HCT116 (cell line): ENCODE data around the gene MCC. TPM values are rescaled to one million over a fixed set of nuclear protein-coding genes. Genes with fewer than 3 reads are reported as not detected.

ENCODE experiments used
- ATAC-seq: fragments of 200-7000 bp; cut with Tn5 transposase; 2 replicates; pipeline ENCODE4 v1.9.1; 2020; ENCODE audit warnings: mild to moderate bottlenecking, moderate library complexity
- BruUV-seq: library from RNA; stranded (reverse); fragments of 400-500 nt; replicated peaks from 2 replicates; lab custom pipeline; 2021; lab: Mats Ljungman, UMichigan
- CTCF ChIA-PET: fragments of 300-600 bp; sonication (Branson Sonifier 250); formaldehyde crosslinking; loops from one replicate; lab custom pipeline; 2021; ENCODE audit warnings: antibody characterized with exemption; lab: Charles Lee
- POLR2A ChIA-PET: fragments of 300-600, 350-600 bp; sonication (Branson Sonifier 250); formaldehyde crosslinking; loops from one replicate; lab custom pipeline; 2021; ENCODE audit warnings: antibody characterized with exemption; lab: Charles Lee
- RAD21 ChIA-PET, 2 experiments: fragments of 300-600 bp; sonication (Branson Sonifier 250); formaldehyde crosslinking; loops; one replicate each; lab custom pipeline; 2023; ENCODE audit warnings: low total read pairs in 2 of 2; ENCODE audit not compliant: uncharacterized antibody in 2 of 2, unreplicated experiment in 2 of 2, low non-redundant PET in 1 of 2; lab: Charles Lee
- DNase-seq: peaks from one replicate; pipeline ENCODE4 v3.0.0-alpha.2; 2010; ENCODE audit warnings: low read depth, low spot score
- H2AFZ ChIP-seq: fragments of 200-600 bp; shearing (Covaris generic), sonication (generic); 2 replicates; pipeline ENCODE4 v1.6.1; 2017; ENCODE audit warnings: low read depth, mixed run types, mixed read lengths, antibody characterized with exemption, low read length; ENCODE audit not compliant: poor library complexity, severe bottlenecking
- H3K27ac ChIP-seq: 2 replicates; pipeline ENCODE4 v1.5.1; 2012; ENCODE audit warnings: low read depth, low read length
- H3K27me3 ChIP-seq: fragments of 200-600 bp; sonication (generic); 2 replicates; pipeline ENCODE4 v1.6.1; 2016; ENCODE audit warnings: mixed run types, low read length, mixed read lengths; ENCODE audit not compliant: insufficient read depth
- H3K36me3 ChIP-seq, 2 experiments: fragments of 200-500 bp in 1 of 2; fragments of 200-600 bp in 1 of 2; sonication (Bioruptor generic) in 1 of 2; sonication (generic) in 1 of 2; 2 replicates each; pipeline versions ENCODE4 v1.5.1 to v1.6.1; 2014 to 2016; ENCODE audit warnings: low read length in 2 of 2, inconsistent platforms in 1 of 2, mixed read lengths in 1 of 2, mixed run types in 1 of 2; ENCODE audit not compliant: insufficient read depth in 2 of 2, control insufficient read depth in 1 of 2
- H3K4me1 ChIP-seq, 2 experiments: fragments of 200-600 bp in 1 of 2; sonication (generic) in 1 of 2; 2 replicates each; pipeline versions ENCODE4 v1.5.1 to v1.6.1; 2012 to 2017; ENCODE audit warnings: low read length in 2 of 2, inconsistent platforms in 1 of 2, mild to moderate bottlenecking in 1 of 2, mixed read lengths in 1 of 2, mixed run types in 1 of 2, moderate library complexity in 1 of 2; ENCODE audit not compliant: insufficient read depth in 2 of 2, control insufficient read depth in 1 of 2
- H3K4me2 ChIP-seq: fragments of 200-600 bp; sonication (generic); 2 replicates; pipeline ENCODE4 v1.6.1; 2017; ENCODE audit warnings: mixed run types, low read length, mixed read lengths
- H3K4me3 ChIP-seq, 2 experiments: fragments of 200-600 bp in 1 of 2; sonication (generic) in 1 of 2; replicated peaks in 1 of 2; 2 replicates each; pipeline ENCODE4 v1.5.1; 2011 to 2016; ENCODE audit warnings: low read length in 2 of 2, control low read depth in 1 of 2, low read depth in 1 of 2, mild to moderate bottlenecking in 1 of 2, mixed read lengths in 1 of 2, mixed run types in 1 of 2
- H3K79me2 ChIP-seq: fragments of 200-600 bp; sonication (generic); 2 replicates; pipeline ENCODE4 v1.6.1; 2017; ENCODE audit warnings: mild to moderate bottlenecking, mixed run types, low read length, moderate library complexity, mixed read lengths; ENCODE audit not compliant: insufficient read depth
- H3K9ac ChIP-seq: fragments of 200-600 bp; sonication (generic); 2 replicates; pipeline ENCODE4 v1.6.1; 2016; ENCODE audit warnings: low read length, mixed read lengths
- H3K9me2 ChIP-seq: fragments of 200-600 bp; sonication (generic), shearing (Covaris generic); 2 replicates; pipeline ENCODE4 v1.6.1; 2017; ENCODE audit warnings: mixed run types, mild to moderate bottlenecking, moderate library complexity; ENCODE audit not compliant: insufficient read depth
- H3K9me3 ChIP-seq, 2 experiments: fragments of 200-500 bp in 1 of 2; fragments of 200-600 bp in 1 of 2; sonication (Bioruptor generic) in 1 of 2; sonication (generic) in 1 of 2; 2 replicates each; pipeline ENCODE4 v1.6.1; 2014 to 2017; ENCODE audit warnings: low read length in 2 of 2, mixed read lengths in 2 of 2, inconsistent platforms in 1 of 2, low read depth in 1 of 2, mild to moderate bottlenecking in 1 of 2, mixed run types in 1 of 2, moderate library complexity in 1 of 2; ENCODE audit not compliant: control insufficient read depth in 1 of 2, insufficient read depth in 1 of 2
- H4K20me1 ChIP-seq: fragments of 200-600 bp; sonication (generic), shearing (Covaris generic); 2 replicates; pipeline ENCODE4 v1.6.1; 2017; ENCODE audit warnings: mixed run types, mild to moderate bottlenecking, moderate library complexity; ENCODE audit not compliant: insufficient read depth
- ATF3 ChIP-seq: IDR thresholded peaks from 2 replicates; pipeline ENCODE4 v1.6.1; 2012
- CBX3 ChIP-seq: IDR thresholded peaks from 2 replicates; pipeline ENCODE4 v1.6.1; 2012; ENCODE audit warnings: low read depth
- EGR1 ChIP-seq: IDR thresholded peaks from 2 replicates; pipeline ENCODE4 v1.6.1; 2012; ENCODE audit warnings: low read depth
- ELF1 ChIP-seq: IDR thresholded peaks from 2 replicates; pipeline ENCODE4 v1.6.1; 2012; ENCODE audit warnings: low read depth, borderline replicate concordance
- EZH2phosphoT487 ChIP-seq: fragments of 200-600 bp; IDR thresholded peaks from 2 replicates; pipeline ENCODE4 v1.6.1; 2018; ENCODE audit warnings: antibody characterized with exemption, borderline replicate concordance
- JUND ChIP-seq: IDR thresholded peaks from 2 replicates; pipeline ENCODE4 v1.6.1; 2012
- MAX ChIP-seq: IDR thresholded peaks from 2 replicates; pipeline ENCODE4 v1.6.1; 2012
- POLR2A ChIP-seq: IDR thresholded peaks from 2 replicates; pipeline ENCODE4 v1.7.0; 2011; ENCODE audit warnings: borderline replicate concordance; ENCODE audit not compliant: insufficient read depth, insufficient read length; ENCODE audit errors: extremely low read depth
- POLR2AphosphoS5 ChIP-seq: IDR thresholded peaks from 2 replicates; pipeline ENCODE4 v1.6.1; 2011; ENCODE audit warnings: mild to moderate bottlenecking, low read depth, low read length, moderate library complexity
- SIN3A ChIP-seq: IDR thresholded peaks from 2 replicates; pipeline ENCODE4 v1.6.1; 2012; ENCODE audit warnings: low read depth
- TCF7L2 ChIP-seq: IDR thresholded peaks from 2 replicates; pipeline ENCODE4 v1.7.0; 2011; ENCODE audit warnings: borderline replicate concordance, inconsistent platforms; ENCODE audit not compliant: insufficient read depth, insufficient read length; ENCODE audit errors: extremely low read depth
- ZBTB33 ChIP-seq: IDR thresholded peaks from 2 replicates; pipeline ENCODE4 v1.6.1; 2011; ENCODE audit warnings: mild to moderate bottlenecking, low read length, moderate library complexity; ENCODE audit not compliant: insufficient replicate concordance; ENCODE audit errors: extremely low read depth
- ZFX ChIP-seq: fragments of 450-650 bp; IDR thresholded peaks from 2 replicates; pipeline ENCODE4 v1.6.1; 2017
- ZNF274 ChIP-seq: fragments of 200-500 bp; sonication (Bioruptor generic); IDR thresholded peaks from 2 replicates; pipeline ENCODE4 v1.6.1; 2014; ENCODE audit warnings: mild to moderate bottlenecking, low read depth, low read length, inconsistent platforms
- intact Hi-C: fragments of 100-400 bp; cut with micrococcal nuclease; formaldehyde crosslinking; loops from 2 replicates; pipeline ENCODE4 v1.10.0; 2022
- total RNA-seq: library from RNA; stranded (reverse); gene quantifications from one replicate; pipeline ENCODE4 v1.2.1, GENCODE V29; 2021; ENCODE audit not compliant: unreplicated experiment

Gene MCC
- total RNA-seq, 1 experiment from 2014 or later = 20.1 TPM

DNA sequence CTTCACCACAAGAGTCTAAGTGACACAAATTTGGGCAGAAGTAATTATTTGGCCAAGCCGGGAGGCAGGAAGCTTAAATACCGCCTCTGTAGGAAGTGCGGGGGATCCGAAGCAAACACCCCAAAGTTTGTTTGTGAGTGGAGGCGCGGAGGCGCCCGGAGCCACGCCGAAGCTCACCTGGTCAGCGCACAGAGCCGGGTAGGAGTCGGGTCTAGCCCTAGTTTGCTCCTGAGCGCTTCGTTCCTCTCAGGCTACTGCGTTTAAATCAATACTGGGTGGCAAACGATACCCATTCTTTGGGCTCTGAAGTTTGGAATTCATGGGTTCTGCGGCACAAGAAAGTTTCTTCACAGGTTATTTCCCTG lies 855 bp downstream of the MCC start:
- Histone ChIP-seq H3K4me2 (peak overlapping the region; percentile 98), H3K9ac (peak overlapping the region; percentile 58), H3K79me2 (no peaks in the 10 kb centered on the region), H4K20me1 (no peaks in the 10 kb centered on the region), H3K9me3 (peaks cover 0 to 15% of the 10 kb centered on the region in 2 experiments; a peak in 1 of 4 replicates), H3K27me3 (no peaks in the 10 kb centered on the region), H3K4me1 (peaks cover 12 to 16% of the 10 kb centered on the region in 2 experiments), H3K36me3 (no peaks in the 10 kb centered on the region), H3K27ac (peak overlapping the region; percentile 36; the same call in 1 of the 2 replicates), H3K4me3 (peak overlapping the region; percentile 72 to 74), H3K9me2 (no peaks in the 10 kb centered on the region), H2AFZ (peak overlapping the region; percentile 75)
- ATAC-seq (peak; percentile 32), DNase-seq (peak; percentile 15)
- TF ChIP-seq JUND (no peak), EZH2phosphoT487 (no peak), POLR2A (no peak), POLR2AphosphoS5 (no peak), ZNF274 (no peak), EGR1 (no peak), ZBTB33 (no peak), ZFX (no peak)
- BruUV-seq = no TSS peak
- ChIA-PET RAD21 (no interaction called here), CTCF (interaction anchor here (1.9 kb wide), 1 partner anchor 491 kb away, joined by 5 read pairs; no protein-coding TSS in a partner anchor), POLR2A (no interaction called here)
- intact Hi-C loops = loop anchor here (5.0 kb wide), 1 partner anchor 110 kb away; no protein-coding TSS in a partner anchor

- Histone ChIP-seq H3K4me3 (no peak overlapping the region), H2AFZ (no peak overlapping the region), H3K9ac (no peak overlapping the region), H3K9me3 (no peaks in the 10 kb centered on the region), H3K79me2 (no peaks in the 10 kb centered on the region), H3K4me2 (no peak overlapping the region), H3K27ac (no peak overlapping the region), H3K27me3 (no peaks in the 10 kb centered on the region), H4K20me1 (no peaks in the 10 kb centered on the region), H3K9me2 (no peaks in the 10 kb centered on the region), H3K4me1 (no peaks in the 10 kb centered on the region), H3K36me3 (no peaks in the 10 kb centered on the region)
- TF ChIP-seq ZFX (no peak), ATF3 (no peak), EGR1 (no peak), CBX3 (no peak), ELF1 (no peak), EZH2phosphoT487 (no peak), MAX (no peak), JUND (no peak), TCF7L2 (no peak), ZNF274 (no peak), ZBTB33 (no peak), POLR2A (no peak), SIN3A (no peak)
- ATAC-seq (no peak), DNase-seq (no peak)
- ChIA-PET RAD21 (no interaction called here), CTCF (no interaction called here), POLR2A (no interaction called here)
- BruUV-seq = no TSS peak
- intact Hi-C loops = no loop called here
Observed at GRCh38 chr5:113480243-113480642, 8.0 kb downstream of the MCC start.
